MM.1S (cell line): Measurements from ENCODE around the gene KDM4B.

Experiments used
- CTCF ChIP-seq: fragments of 300-600 bp; sonication (generic); IDR thresholded peaks from 2 replicates; pipeline ENCODE4 v1.5.1; 2016; ENCODE audit warnings: antibody characterized with exemption, low read length, mixed read lengths
- EZH2 ChIP-seq: fragments of 300-600 bp; sonication (generic); optimal IDR thresholded peaks from 2 replicates; pipeline ENCODE3; 2017; ENCODE audit warnings: low read depth, mild to moderate bottlenecking, antibody characterized with exemption, low read length, mixed read lengths
- EZH2phosphoT487 ChIP-seq: fragments of 300-600 bp; sonication (generic); IDR thresholded peaks from 2 replicates; pipeline ENCODE4 v1.6.1; 2018; ENCODE audit warnings: antibody characterized with exemption, low read length

- TF ChIP-seq CTCF (no peak), EZH2phosphoT487 (no peak), EZH2 (no peak)
Measured at GRCh38 chr19:5127717-5128116, 158.8 kb downstream of the KDM4B start.
